ENCODE data around the gene DCAKD.
A peak's percentile ranks its signal among the peaks of the same experiment; 100 is the strongest.

DCAKD gene

DNA sequence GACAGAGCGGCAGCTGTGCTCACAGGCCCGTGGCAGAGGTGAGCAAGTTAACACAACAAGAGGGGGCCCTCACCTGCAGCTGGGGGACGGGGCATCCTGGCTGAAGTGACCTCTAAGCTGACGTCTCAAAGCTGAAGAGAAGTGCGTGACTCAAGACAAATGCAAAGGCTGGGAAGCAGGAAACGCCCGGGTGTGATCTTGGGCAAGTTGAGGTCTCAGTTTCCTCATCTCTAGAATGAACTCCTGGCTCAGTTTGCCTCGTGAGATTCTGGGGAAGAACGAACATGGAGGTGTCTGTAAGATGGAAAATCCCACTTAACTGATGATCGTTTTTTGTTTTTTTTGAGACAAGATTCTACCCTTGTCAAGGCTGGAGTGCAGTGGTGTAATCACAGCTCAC lies 43.2 kb downstream of the DCAKD start:
- Histone ChIP-seq H3K4me3 (ENCODE audit: low read depth, low read length) (no peak overlapping the region), H3K79me2 (ENCODE audit: control insufficient read depth, insufficient read depth, low read length, poor library complexity) (no peaks in the 10 kb centered on the region), H3K4me2 (ENCODE audit: low read length) (no peak overlapping the region), H4K91ac (ENCODE audit: low read depth, low read length) (no peak overlapping the region), H3K14ac (ENCODE audit: low read length) (no peak overlapping the region), H3K23ac (ENCODE audit: low read length) (no peak overlapping the region), H3K4ac (ENCODE audit: low read depth, low read length) (no peak overlapping the region), H2AFZ (ENCODE audit: insufficient read depth, low read length, poor library complexity) (no peak overlapping the region), H4K12ac (ENCODE audit: low read depth, low read length) (no peak overlapping the region), H3K36me3 (ENCODE audit: control insufficient read depth in 1 of 2, insufficient read depth in 2 of 2, low read length in 2 of 2) (no peaks in the 10 kb centered on the region), H3K9me3 (ENCODE audit: insufficient read depth, low read depth, low read length) (peaks cover 2% of the 10 kb centered on the region), H4K8ac (ENCODE audit: low read depth, low read length) (no peak overlapping the region), H2AK5ac (ENCODE audit: low read length) (no peak overlapping the region), H2BK12ac (ENCODE audit: low read length) (no peak overlapping the region), H3K79me1 (ENCODE audit: low read length) (no peaks in the 10 kb centered on the region), H3K4me1 (ENCODE audit: control insufficient read depth in 1 of 2, insufficient read depth in 2 of 2, low read length in 2 of 2) (no peaks in the 10 kb centered on the region), H3K27me3 (ENCODE audit: insufficient read depth, low read length) (no peaks in the 10 kb centered on the region), H2BK120ac (ENCODE audit: insufficient read depth, low read length, poor library complexity) (no peak overlapping the region), H2BK5ac (ENCODE audit: low read depth, low read length, poor library complexity) (no peak overlapping the region), H3K9ac (ENCODE audit: low read length) (no peak overlapping the region), H3K27ac (ENCODE audit: low read depth, low read length) (no peak overlapping the region), H3K18ac (ENCODE audit: low read length) (no peak overlapping the region)
- no CpG with 5 or more reads among the region's 10 CpGs for WGBS (ENCODE audit: extremely low coverage, insufficient coverage, insufficient read length)
- no peak for DNase-seq

DNA sequence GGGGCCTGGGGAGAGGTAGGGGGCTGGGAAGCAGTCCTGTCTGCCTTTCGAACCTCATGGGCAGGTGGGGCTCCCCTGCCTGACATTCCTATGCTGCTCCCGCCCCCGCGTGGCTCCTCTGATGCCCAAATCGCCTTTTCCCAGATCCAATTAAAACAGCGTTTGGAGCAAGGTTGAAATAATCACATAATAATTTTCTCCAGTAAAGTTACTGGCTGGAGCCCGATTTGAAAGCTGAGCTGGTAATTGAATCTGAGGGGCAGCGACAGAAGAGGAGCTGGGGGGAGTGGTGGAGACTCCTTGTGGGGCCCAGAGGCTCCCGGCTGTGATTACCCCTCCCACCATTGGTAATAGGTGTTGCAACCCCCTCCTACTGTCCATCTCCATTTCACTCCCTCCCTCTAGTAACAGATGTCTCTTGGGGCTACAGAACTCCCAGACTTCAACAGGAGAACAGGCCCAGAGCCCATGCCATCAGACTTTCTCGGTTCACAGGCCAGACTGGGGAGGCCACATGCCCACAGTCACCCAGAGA lies 44.4 kb downstream of the DCAKD start:
- no peak overlapping the region for H2AK5ac ChIP-seq (ENCODE audit: low read length)
- H3K14ac ChIP-seq (ENCODE audit: low read length), result no peak overlapping the region
- no peak overlapping the region for H3K4me2 ChIP-seq (ENCODE audit: low read length)
- no peak overlapping the region for H3K9ac ChIP-seq (ENCODE audit: low read length)
- no CpG with 5 or more reads among the region's 10 CpGs for WGBS (ENCODE audit: extremely low coverage, insufficient coverage, insufficient read length)
- no peak overlapping the region for H3K18ac ChIP-seq (ENCODE audit: low read length)
- H2BK12ac ChIP-seq (ENCODE audit: low read length), result no peak overlapping the region
- H3K79me1 ChIP-seq (ENCODE audit: low read length), result no peaks in the 10 kb centered on the region
- H4K12ac ChIP-seq (ENCODE audit: low read depth, low read length), result no peak overlapping the region
- H2AFZ ChIP-seq (ENCODE audit: insufficient read depth, low read length, poor library complexity), result no peak overlapping the region
- H2BK5ac ChIP-seq (ENCODE audit: low read depth, low read length, poor library complexity), result no peak overlapping the region
- H3K27me3 ChIP-seq (ENCODE audit: insufficient read depth, low read length), result no peaks in the 10 kb centered on the region
- no peak overlapping the region for H3K4me3 ChIP-seq (ENCODE audit: low read depth, low read length)
- H3K4ac ChIP-seq (ENCODE audit: low read depth, low read length), result no peak overlapping the region
- H2BK120ac ChIP-seq (ENCODE audit: insufficient read depth, low read length, poor library complexity), result no peak overlapping the region
- H4K91ac ChIP-seq (ENCODE audit: low read depth, low read length), result no peak overlapping the region
- H3K23ac ChIP-seq (ENCODE audit: low read length), result no peak overlapping the region
- H4K8ac ChIP-seq (ENCODE audit: low read depth, low read length), result no peak overlapping the region
- peaks cover 2% of the 10 kb centered on the region for H3K9me3 ChIP-seq (ENCODE audit: insufficient read depth, low read depth, low read length)
- DNase-seq, result no peak
- H3K27ac ChIP-seq (ENCODE audit: low read depth, low read length), result no peak overlapping the region
- no peaks in the 10 kb centered on the region for H3K36me3 ChIP-seq (ENCODE audit: control insufficient read depth in 1 of 2, insufficient read depth in 2 of 2, low read length in 2 of 2)
- no peaks in the 10 kb centered on the region for H3K4me1 ChIP-seq (ENCODE audit: control insufficient read depth in 1 of 2, insufficient read depth in 2 of 2, low read length in 2 of 2)
- no peaks in the 10 kb centered on the region for H3K79me2 ChIP-seq (ENCODE audit: control insufficient read depth, insufficient read depth, low read length, poor library complexity)

DNA sequence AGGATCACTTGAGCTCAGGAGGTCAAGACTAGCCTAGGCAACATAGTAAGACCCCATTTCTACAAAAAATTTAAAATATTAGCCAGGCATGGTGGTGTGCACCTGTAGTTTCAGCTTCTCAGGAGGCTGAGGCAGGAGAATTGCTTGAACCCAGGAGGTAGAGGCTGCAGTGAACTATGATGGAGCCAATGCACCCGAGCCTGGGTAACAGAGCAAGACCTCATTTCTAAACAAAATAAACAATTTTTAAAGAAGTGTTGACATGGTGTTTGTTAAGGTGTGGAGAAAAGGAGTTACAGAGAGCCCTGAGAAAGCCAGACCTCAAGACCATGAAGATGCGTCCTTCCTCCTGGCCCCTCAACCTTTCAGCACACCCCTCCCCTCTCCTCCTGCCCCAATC lies 45.7 kb downstream of the DCAKD start:
- H2AFZ ChIP-seq (ENCODE audit: insufficient read depth, low read length, poor library complexity), result no peak overlapping the region
- H4K12ac ChIP-seq (ENCODE audit: low read depth, low read length), result no peak overlapping the region
- H3K14ac ChIP-seq (ENCODE audit: low read length), result no peak overlapping the region
- H3K9me3 ChIP-seq (ENCODE audit: insufficient read depth, low read depth, low read length), result peaks cover 4% of the 10 kb centered on the region
- H3K4me2 ChIP-seq (ENCODE audit: low read length), result no peak overlapping the region
- no CpG with 5 or more reads among the region's 2 CpGs for WGBS (ENCODE audit: extremely low coverage, insufficient coverage, insufficient read length)
- no peak overlapping the region for H3K23ac ChIP-seq (ENCODE audit: low read length)
- no peak overlapping the region for H2BK120ac ChIP-seq (ENCODE audit: insufficient read depth, low read length, poor library complexity)
- DNase-seq, result no peak
- H3K9ac ChIP-seq (ENCODE audit: low read length), result no peak overlapping the region
- H4K8ac ChIP-seq (ENCODE audit: low read depth, low read length), result no peak overlapping the region
- no peaks in the 10 kb centered on the region for H3K4me1 ChIP-seq (ENCODE audit: control insufficient read depth in 1 of 2, insufficient read depth in 2 of 2, low read length in 2 of 2)
- no peak overlapping the region for H3K4ac ChIP-seq (ENCODE audit: low read depth, low read length)
- no peaks in the 10 kb centered on the region for H3K27me3 ChIP-seq (ENCODE audit: insufficient read depth, low read length)
- H2BK12ac ChIP-seq (ENCODE audit: low read length), result no peak overlapping the region
- no peaks in the 10 kb centered on the region for H3K79me1 ChIP-seq (ENCODE audit: low read length)
- no peaks in the 10 kb centered on the region for H3K36me3 ChIP-seq (ENCODE audit: control insufficient read depth in 1 of 2, insufficient read depth in 2 of 2, low read length in 2 of 2)
- H2AK5ac ChIP-seq (ENCODE audit: low read length), result no peak overlapping the region
- H2BK5ac ChIP-seq (ENCODE audit: low read depth, low read length, poor library complexity), result no peak overlapping the region
- no peak overlapping the region for H3K4me3 ChIP-seq (ENCODE audit: low read depth, low read length)
- H4K91ac ChIP-seq (ENCODE audit: low read depth, low read length), result no peak overlapping the region
- H3K79me2 ChIP-seq (ENCODE audit: control insufficient read depth, insufficient read depth, low read length, poor library complexity), result no peaks in the 10 kb centered on the region
- no peak overlapping the region for H3K18ac ChIP-seq (ENCODE audit: low read length)
- no peak overlapping the region for H3K27ac ChIP-seq (ENCODE audit: low read depth, low read length)

DNA sequence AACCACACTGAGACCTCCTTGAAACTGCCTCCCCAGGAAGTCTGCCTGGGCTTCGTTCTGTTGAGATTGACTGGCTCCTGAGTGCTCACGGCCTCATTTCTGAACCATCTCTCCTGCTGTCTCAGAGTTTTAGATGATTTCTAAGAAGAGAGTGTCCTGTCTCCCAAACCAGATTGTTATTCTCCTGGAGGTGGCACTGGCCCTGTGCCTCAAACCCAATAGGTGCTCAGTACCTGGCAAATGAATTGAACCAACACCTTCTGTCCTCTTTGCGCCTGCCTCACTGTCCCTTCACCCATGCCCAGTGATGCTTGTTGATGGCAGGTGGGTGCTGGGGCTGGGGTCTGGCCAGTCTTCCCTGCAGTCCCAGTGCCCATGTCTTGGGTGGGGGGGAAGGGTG lies 47.0 kb downstream of the DCAKD start:
- no peak overlapping the region for H3K4me2 ChIP-seq (ENCODE audit: low read length)
- H3K4me3 ChIP-seq (ENCODE audit: low read depth, low read length), result peak overlapping the region; percentile 32
- no peak for DNase-seq
- peaks cover 4% of the 10 kb centered on the region for H3K9me3 ChIP-seq (ENCODE audit: insufficient read depth, low read depth, low read length)
- H2AFZ ChIP-seq (ENCODE audit: insufficient read depth, low read length, poor library complexity), result no peak overlapping the region
- H2BK12ac ChIP-seq (ENCODE audit: low read length), result no peak overlapping the region
- no CpG with 5 or more reads among the region's 3 CpGs for WGBS (ENCODE audit: extremely low coverage, insufficient coverage, insufficient read length)
- H3K9ac ChIP-seq (ENCODE audit: low read length), result no peak overlapping the region
- H3K27me3 ChIP-seq (ENCODE audit: insufficient read depth, low read length), result no peaks in the 10 kb centered on the region
- no peak overlapping the region for H2AK5ac ChIP-seq (ENCODE audit: low read length)
- H3K27ac ChIP-seq (ENCODE audit: low read depth, low read length), result no peak overlapping the region
- H3K79me1 ChIP-seq (ENCODE audit: low read length), result no peaks in the 10 kb centered on the region
- H2BK5ac ChIP-seq (ENCODE audit: low read depth, low read length, poor library complexity), result no peak overlapping the region
- H4K12ac ChIP-seq (ENCODE audit: low read depth, low read length), result no peak overlapping the region
- no peak overlapping the region for H3K18ac ChIP-seq (ENCODE audit: low read length)
- no peaks in the 10 kb centered on the region for H3K79me2 ChIP-seq (ENCODE audit: control insufficient read depth, insufficient read depth, low read length, poor library complexity)
- H2BK120ac ChIP-seq (ENCODE audit: insufficient read depth, low read length, poor library complexity), result no peak overlapping the region
- no peak overlapping the region for H3K23ac ChIP-seq (ENCODE audit: low read length)
- H4K91ac ChIP-seq (ENCODE audit: low read depth, low read length), result no peak overlapping the region
- H3K4ac ChIP-seq (ENCODE audit: low read depth, low read length), result no peak overlapping the region
- no peaks in the 10 kb centered on the region for H3K4me1 ChIP-seq (ENCODE audit: control insufficient read depth in 1 of 2, insufficient read depth in 2 of 2, low read length in 2 of 2)
- no peak overlapping the region for H3K14ac ChIP-seq (ENCODE audit: low read length)
- H3K36me3 ChIP-seq (ENCODE audit: control insufficient read depth in 1 of 2, insufficient read depth in 2 of 2, low read length in 2 of 2), result no peaks in the 10 kb centered on the region
- H4K8ac ChIP-seq (ENCODE audit: low read depth, low read length), result no peak overlapping the region
